ENCODE data around the gene FGD6. TPM values are rescaled to one million over a fixed set of nuclear protein-coding genes. Genes with fewer than 3 reads are reported as not detected.

The FGD6 gene
- total and polyA plus RNA-seq, 7 donors = 0.96 to 7.1 (median 2.8) TPM

DNA sequence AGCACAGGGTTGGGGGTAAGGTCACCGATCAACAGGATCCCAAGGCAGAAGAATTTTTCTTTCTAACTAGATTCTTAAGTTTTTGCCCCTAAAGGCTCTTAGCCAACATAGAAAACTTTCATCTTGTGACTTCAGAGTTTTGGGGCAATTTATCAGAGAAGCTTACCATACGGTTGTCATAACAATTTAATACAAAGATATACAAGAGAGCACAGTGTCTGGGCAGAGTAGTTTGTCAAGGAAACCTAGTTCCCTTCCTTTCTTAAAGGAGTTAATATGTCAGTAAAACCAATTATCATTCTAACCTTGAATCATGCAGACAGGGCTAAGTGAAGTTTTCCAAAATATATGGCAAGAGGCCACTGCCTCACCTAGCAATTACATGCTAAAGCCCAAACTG is 162.2 kb downstream of the FGD6 start:
- Histone ChIP-seq H3K27ac (no peak overlapping the region), H3K36me3 (ENCODE audit: insufficient read depth in 1 of 2, low read depth in 1 of 2) (peaks cover 0 to 99% of the 10 kb centered on the region in 2 donors), H3K4me3 (no peak overlapping the region), H3K27me3 (ENCODE audit: insufficient read depth in 3 of 3, low read length in 2 of 3) (no peaks in the 10 kb centered on the region), H3K9me3 (no peaks in the 10 kb centered on the region), H3K4me1 (no peaks in the 10 kb centered on the region)
- TF ChIP-seq, protein P1, sequence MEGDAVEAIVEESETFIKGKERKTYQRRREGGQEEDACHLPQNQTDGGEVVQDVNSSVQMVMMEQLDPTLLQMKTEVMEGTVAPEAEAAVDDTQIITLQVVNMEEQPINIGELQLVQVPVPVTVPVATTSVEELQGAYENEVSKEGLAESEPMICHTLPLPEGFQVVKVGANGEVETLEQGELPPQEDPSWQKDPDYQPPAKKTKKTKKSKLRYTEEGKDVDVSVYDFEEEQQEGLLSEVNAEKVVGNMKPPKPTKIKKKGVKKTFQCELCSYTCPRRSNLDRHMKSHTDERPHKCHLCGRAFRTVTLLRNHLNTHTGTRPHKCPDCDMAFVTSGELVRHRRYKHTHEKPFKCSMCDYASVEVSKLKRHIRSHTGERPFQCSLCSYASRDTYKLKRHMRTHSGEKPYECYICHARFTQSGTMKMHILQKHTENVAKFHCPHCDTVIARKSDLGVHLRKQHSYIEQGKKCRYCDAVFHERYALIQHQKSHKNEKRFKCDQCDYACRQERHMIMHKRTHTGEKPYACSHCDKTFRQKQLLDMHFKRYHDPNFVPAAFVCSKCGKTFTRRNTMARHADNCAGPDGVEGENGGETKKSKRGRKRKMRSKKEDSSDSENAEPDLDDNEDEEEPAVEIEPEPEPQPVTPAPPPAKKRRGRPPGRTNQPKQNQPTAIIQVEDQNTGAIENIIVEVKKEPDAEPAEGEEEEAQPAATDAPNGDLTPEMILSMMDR (IDR thresholded peaks at IDR 0.05) = no peak
- ATAC-seq (no peak), DNase-seq (no peak)
- intact Hi-C loops (cut with DNase I) = loop anchor here in 1 of 2 donors (10.0 kb wide), 1 partner anchor 440 kb away; no protein-coding TSS in a partner anchor
- WGBS, 3 donors = 91 to 94% (median 92%) methylated on average over 2 of the region's 2 CpGs

DNA sequence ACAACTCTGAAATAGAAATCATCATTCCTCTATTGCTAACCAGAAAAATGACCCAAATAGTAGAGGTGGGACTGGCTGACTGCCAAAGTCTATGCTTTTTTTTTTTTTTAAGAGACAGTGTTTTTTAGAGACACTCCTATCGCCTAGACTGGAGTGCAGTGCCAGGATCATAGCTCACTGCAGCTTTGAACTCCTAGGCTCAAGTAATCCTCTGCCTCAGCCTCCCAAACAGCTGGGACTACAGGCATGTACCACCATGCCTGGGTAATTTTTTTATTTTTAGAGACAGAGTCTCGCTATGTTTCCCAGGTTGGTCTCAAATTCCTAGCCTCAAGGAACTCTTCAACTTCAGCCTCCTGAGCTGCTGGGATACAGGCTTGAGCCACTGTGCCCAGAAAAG is 163.1 kb downstream of the FGD6 start:
- H3K36me3 ChIP-seq (ENCODE audit: insufficient read depth in 1 of 2, low read depth in 1 of 2) = peaks cover 3 to 99% of the 10 kb centered on the region in 2 donors
- no peak overlapping the region for H3K4me3 ChIP-seq
- TF ChIP-seq, protein P1 (IDR thresholded peaks at IDR 0.05) = no peak
- no peak overlapping the region for H3K27ac ChIP-seq
- intact Hi-C loops (cut with DNase I) = loop anchor here in 1 of 2 donors (10.0 kb wide), 1 partner anchor 441 kb away; no protein-coding TSS in a partner anchor
- no peaks in the 10 kb centered on the region for H3K9me3 ChIP-seq
- DNase-seq = no peak
- 52 to 71% (median 56%) methylated on average over 2 of the region's 2 CpGs for WGBS, 3 donors
- ATAC-seq = no peak
- no peaks in the 10 kb centered on the region for H3K4me1 ChIP-seq
- H3K27me3 ChIP-seq (ENCODE audit: insufficient read depth in 3 of 3, low read length in 2 of 3) = no peaks in the 10 kb centered on the region

DNA sequence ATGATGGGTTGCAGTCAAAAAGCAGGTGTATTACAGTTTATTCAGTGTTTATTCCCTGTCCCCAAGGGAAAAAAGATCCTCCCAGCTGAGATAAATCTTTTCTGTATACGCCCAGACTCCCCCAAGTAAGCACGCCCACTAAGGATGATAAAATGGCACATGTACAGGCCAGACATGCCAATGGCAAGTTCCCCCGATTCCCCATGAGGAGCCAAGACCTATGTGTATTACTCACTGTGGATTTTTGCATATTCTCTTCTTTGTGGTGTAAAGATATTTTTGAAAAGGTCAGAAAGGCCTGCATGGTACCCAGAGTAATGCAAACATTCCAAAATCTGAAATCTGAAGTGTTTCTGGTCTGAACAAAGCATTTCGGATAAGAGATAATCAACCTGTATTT is 166.0 kb downstream of the FGD6 start:
- H3K36me3 ChIP-seq (ENCODE audit: insufficient read depth in 1 of 2, low read depth in 1 of 2) = peaks cover 11 to 99% of the 10 kb centered on the region in 2 donors
- no peaks in the 10 kb centered on the region for H3K4me1 ChIP-seq
- no peak for ATAC-seq
- no peak for DNase-seq
- 92 to 94% (median 92%) methylated on average over 4 of the region's 4 CpGs for WGBS, 3 donors
- intact Hi-C loops (cut with DNase I) = loop anchor here in 1 of 2 donors (10.0 kb wide), 1 partner anchor 444 kb away; no protein-coding TSS in a partner anchor
- H3K4me3 ChIP-seq = no peak overlapping the region
- no peaks in the 10 kb centered on the region for H3K27me3 ChIP-seq (ENCODE audit: insufficient read depth in 3 of 3, low read length in 2 of 3)
- H3K27ac ChIP-seq = no peak overlapping the region
- TF ChIP-seq, protein P1 (IDR thresholded peaks at IDR 0.05) = no peak
- H3K9me3 ChIP-seq = no peaks in the 10 kb centered on the region

DNA sequence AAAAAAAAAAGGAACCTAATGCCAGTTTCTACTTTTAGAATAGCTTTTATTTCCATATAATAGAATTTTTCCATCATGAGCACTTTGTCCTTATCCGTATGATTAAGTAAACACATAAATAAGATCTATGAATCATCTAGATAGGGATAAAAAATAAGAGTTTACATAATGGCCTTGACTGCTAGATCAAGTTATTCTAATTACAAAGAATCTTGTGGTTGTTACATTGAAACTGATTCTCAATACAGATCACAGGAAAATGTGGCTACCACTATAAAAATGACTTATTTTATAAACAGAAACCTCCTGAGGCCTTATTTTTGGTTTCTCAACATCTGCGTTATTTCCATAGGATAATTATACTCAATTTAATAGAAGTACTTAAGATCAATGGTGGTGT is 179.4 kb downstream of the FGD6 start:
- TF ChIP-seq, protein P1 (IDR thresholded peaks at IDR 0.05) = no peak
- H3K4me3 ChIP-seq = no peak overlapping the region
- no peaks in the 10 kb centered on the region for H3K4me1 ChIP-seq
- no peak overlapping the region for H3K27ac ChIP-seq
- 92 to 95% (median 94%) methylated on average over 2 of the region's 2 CpGs for WGBS, 3 donors
- intact Hi-C loops (cut with DNase I) = no loop called here
- H3K9me3 ChIP-seq = no peaks in the 10 kb centered on the region
- DNase-seq (no peak), ATAC-seq (no peak)
- H3K27me3 ChIP-seq (ENCODE audit: insufficient read depth in 3 of 3, low read length in 2 of 3) = no peaks in the 10 kb centered on the region
- H3K36me3 ChIP-seq (ENCODE audit: insufficient read depth in 1 of 2, low read depth in 1 of 2) = peaks cover 0 to 98% of the 10 kb centered on the region in 2 donors

DNA sequence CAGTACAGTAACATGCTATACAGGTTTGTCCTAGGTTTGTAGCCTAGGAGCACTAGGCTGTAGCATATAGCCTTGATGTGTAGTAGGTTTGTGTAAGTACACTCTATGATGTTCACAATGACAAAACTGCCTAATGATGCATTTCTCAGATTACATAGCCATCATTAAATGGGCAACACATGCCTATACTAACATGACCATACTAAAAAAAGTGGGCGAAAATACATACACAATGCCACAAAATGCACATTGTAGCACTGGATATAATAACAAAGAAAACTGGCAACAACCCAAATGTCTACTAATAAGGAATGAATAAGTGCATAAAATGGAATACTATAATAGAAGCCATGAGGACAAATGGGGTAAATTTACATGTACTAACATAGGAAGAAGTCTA is 182.5 kb downstream of the FGD6 start:
- H3K36me3 ChIP-seq (ENCODE audit: insufficient read depth in 1 of 2, low read depth in 1 of 2) = peaks cover 0 to 100% of the 10 kb centered on the region in 2 donors
- no peaks in the 10 kb centered on the region for H3K27me3 ChIP-seq (ENCODE audit: insufficient read depth in 3 of 3, low read length in 2 of 3)
- no peak overlapping the region for H3K27ac ChIP-seq
- H3K9me3 ChIP-seq = no peaks in the 10 kb centered on the region
- no peaks in the 10 kb centered on the region for H3K4me1 ChIP-seq
- DNase-seq (no peak), ATAC-seq (no peak)
- no peak overlapping the region for H3K4me3 ChIP-seq
- WGBS, 3 donors = 90 to 99% (median 97%) methylated on average over 1 of the region's 1 CpG
- intact Hi-C loops (cut with DNase I) = no loop called here
- TF ChIP-seq, protein P1 (IDR thresholded peaks at IDR 0.05) = no peak

All from psoas muscle (tissue), 8 donors.